HL-60 (cell line): ENCODE results near the gene CEP44.

Experiments used
- GABPA ChIP-seq: IDR thresholded peaks from 2 replicates; pipeline ENCODE4 v1.6.1; 2012; ENCODE audit warnings: low read depth
- POLR2AphosphoS5 ChIP-seq: IDR thresholded peaks from 2 replicates; pipeline ENCODE4 v1.6.1; 2012; ENCODE audit warnings: low read depth
- TF ChIP-seq, protein P1 (sequence below): IDR thresholded peaks from 2 replicates; pipeline ENCODE4 v1.6.1; 2012; ENCODE audit warnings: low read depth; ENCODE audit not compliant: insufficient replicate concordance
- TF ChIP-seq, protein P2 (sequence below): IDR thresholded peaks from one replicate; pipeline ENCODE4 v1.5.1; 2011; ENCODE audit warnings: low read length, control low read depth, inconsistent platforms; ENCODE audit not compliant: insufficient read depth

DNA sequence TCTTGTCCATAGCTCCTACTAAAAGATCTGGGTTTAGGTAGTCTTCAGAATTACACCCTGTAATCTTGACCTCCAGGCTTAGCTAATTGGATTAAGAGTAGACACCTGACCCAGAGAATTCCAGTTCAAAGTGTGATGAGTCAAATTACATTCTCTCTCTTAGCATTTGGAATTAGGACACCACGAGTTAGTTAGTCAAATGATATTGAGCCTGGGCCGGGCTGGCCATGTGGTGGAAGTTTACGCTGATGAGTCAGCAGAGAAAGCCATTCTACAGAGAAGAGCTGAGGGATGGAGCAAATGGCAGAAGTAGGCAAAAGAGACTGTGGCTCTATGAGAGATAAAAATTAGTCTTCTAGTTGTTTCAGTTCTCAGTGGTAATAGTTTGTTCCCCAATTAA lies 31.1 kb downstream of the CEP44 start:
- TF ChIP-seq, protein P1, sequence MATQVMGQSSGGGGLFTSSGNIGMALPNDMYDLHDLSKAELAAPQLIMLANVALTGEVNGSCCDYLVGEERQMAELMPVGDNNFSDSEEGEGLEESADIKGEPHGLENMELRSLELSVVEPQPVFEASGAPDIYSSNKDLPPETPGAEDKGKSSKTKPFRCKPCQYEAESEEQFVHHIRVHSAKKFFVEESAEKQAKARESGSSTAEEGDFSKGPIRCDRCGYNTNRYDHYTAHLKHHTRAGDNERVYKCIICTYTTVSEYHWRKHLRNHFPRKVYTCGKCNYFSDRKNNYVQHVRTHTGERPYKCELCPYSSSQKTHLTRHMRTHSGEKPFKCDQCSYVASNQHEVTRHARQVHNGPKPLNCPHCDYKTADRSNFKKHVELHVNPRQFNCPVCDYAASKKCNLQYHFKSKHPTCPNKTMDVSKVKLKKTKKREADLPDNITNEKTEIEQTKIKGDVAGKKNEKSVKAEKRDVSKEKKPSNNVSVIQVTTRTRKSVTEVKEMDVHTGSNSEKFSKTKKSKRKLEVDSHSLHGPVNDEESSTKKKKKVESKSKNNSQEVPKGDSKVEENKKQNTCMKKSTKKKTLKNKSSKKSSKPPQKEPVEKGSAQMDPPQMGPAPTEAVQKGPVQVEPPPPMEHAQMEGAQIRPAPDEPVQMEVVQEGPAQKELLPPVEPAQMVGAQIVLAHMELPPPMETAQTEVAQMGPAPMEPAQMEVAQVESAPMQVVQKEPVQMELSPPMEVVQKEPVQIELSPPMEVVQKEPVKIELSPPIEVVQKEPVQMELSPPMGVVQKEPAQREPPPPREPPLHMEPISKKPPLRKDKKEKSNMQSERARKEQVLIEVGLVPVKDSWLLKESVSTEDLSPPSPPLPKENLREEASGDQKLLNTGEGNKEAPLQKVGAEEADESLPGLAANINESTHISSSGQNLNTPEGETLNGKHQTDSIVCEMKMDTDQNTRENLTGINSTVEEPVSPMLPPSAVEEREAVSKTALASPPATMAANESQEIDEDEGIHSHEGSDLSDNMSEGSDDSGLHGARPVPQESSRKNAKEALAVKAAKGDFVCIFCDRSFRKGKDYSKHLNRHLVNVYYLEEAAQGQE, result no peak
- TF ChIP-seq GABPA (no peak), POLR2AphosphoS5 (no peak)
- TF ChIP-seq, protein P2, sequence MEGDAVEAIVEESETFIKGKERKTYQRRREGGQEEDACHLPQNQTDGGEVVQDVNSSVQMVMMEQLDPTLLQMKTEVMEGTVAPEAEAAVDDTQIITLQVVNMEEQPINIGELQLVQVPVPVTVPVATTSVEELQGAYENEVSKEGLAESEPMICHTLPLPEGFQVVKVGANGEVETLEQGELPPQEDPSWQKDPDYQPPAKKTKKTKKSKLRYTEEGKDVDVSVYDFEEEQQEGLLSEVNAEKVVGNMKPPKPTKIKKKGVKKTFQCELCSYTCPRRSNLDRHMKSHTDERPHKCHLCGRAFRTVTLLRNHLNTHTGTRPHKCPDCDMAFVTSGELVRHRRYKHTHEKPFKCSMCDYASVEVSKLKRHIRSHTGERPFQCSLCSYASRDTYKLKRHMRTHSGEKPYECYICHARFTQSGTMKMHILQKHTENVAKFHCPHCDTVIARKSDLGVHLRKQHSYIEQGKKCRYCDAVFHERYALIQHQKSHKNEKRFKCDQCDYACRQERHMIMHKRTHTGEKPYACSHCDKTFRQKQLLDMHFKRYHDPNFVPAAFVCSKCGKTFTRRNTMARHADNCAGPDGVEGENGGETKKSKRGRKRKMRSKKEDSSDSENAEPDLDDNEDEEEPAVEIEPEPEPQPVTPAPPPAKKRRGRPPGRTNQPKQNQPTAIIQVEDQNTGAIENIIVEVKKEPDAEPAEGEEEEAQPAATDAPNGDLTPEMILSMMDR, result no peak
